Head of caudate nucleus (tissue), 42 donors: ENCODE measurements around the gene NME8.
"Not testable (repeated sequence)": the region's sequence is repeated elsewhere in the genome, so short reads cannot be mapped to it uniquely, and the experiment has no call there.

ENCODE experiments used
- DNase-seq, 42 donors: peaks; one replicate each; pipeline versions ENCODE4 v3.0.0 to v3.0.0-alpha.2; 2020 to 2021; ENCODE audit warnings: mixed read lengths in 7 of 42
- intact Hi-C: fragments of 100-400 bp; cut with DNase I; formaldehyde crosslinking; loops from one replicate; pipeline ENCODE4 v1.15.0; 2022

The NME8 gene

GRCh38 chr7:37848297-37848696 is at the start of gene NME8:
Gene NME8 (plus strand): TSS chr7:37848597. CDS start chr7:37850267, 1,670 bp downstream.
- intact Hi-C loops = no loop called here
- DNase-seq = no peak

- DNase-seq = no peak
- intact Hi-C loops = no loop called here
Measured at GRCh38 chr7:37806152-37806551, 42.2 kb upstream of the NME8 start.

- intact Hi-C loops, DNase-seq: not testable (repeated sequence)
Measured at GRCh38 chr7:37812161-37812580, 36.2 kb upstream of the NME8 start.

- no peak for DNase-seq
- intact Hi-C loops = no loop called here
Measured at GRCh38 chr7:37815671-37816371, 32.6 kb upstream of the NME8 start.

GRCh38 chr7:37816922-37817590 is 31.3 kb upstream of the NME8 start:
- intact Hi-C loops = no loop called here
- DNase-seq = no peak

- intact Hi-C loops = no loop called here
Measured at GRCh38 chr7:37817591-37817960, 30.8 kb upstream of the NME8 start.

GRCh38 chr7:37817996-37818720 is 30.2 kb upstream of the NME8 start:
- no peak for DNase-seq

More at GRCh38 chr7:37817591-37817960, 30.8 kb upstream of the NME8 start:
- DNase-seq = no peak

GRCh38 chr7:37820708-37821468 is 27.5 kb upstream of the NME8 start:
- intact Hi-C loops = no loop called here
- DNase-seq = no peak

More at GRCh38 chr7:37817996-37818720, 30.2 kb upstream of the NME8 start:
- intact Hi-C loops = no loop called here

GRCh38 chr7:37822946-37823345 is 25.5 kb upstream of the NME8 start:
- intact Hi-C loops = no loop called here
- no peak for DNase-seq

GRCh38 chr7:37823557-37823956 is 24.8 kb upstream of the NME8 start:
- no peak for DNase-seq
- intact Hi-C loops = no loop called here

GRCh38 chr7:37825038-37825437 is 23.4 kb upstream of the NME8 start:
- no peak for DNase-seq
- intact Hi-C loops = no loop called here

- intact Hi-C loops = no loop called here
- DNase-seq = no peak
Measured at GRCh38 chr7:37826825-37827224, 21.6 kb upstream of the NME8 start.

GRCh38 chr7:37831244-37831643 is 17.2 kb upstream of the NME8 start:
- DNase-seq = no peak
- intact Hi-C loops = loop anchor here (5.0 to 10.0 kb wide), 2 partner anchors 316 to 624 kb away; no protein-coding TSS in a partner anchor

- DNase-seq = peak; percentile 58 to 92 (median 80)
Measured at GRCh38 chr7:37832194-37832593, 16.2 kb upstream of the NME8 start.

GRCh38 chr7:37833107-37833817 is 15.1 kb upstream of the NME8 start:
- intact Hi-C loops = loop anchor here (5.0 to 10.0 kb wide), 2 partner anchors 318 to 626 kb away; no protein-coding TSS in a partner anchor
- DNase-seq = peak; percentile 7 to 82 (median 61)

More at GRCh38 chr7:37832194-37832593, 16.2 kb upstream of the NME8 start:
- intact Hi-C loops = loop anchor here (5.0 to 10.0 kb wide), 2 partner anchors 317 to 625 kb away; no protein-coding TSS in a partner anchor

GRCh38 chr7:37833818-37834146 is 14.6 kb upstream of the NME8 start:
- intact Hi-C loops = loop anchor here (5.0 to 10.0 kb wide), 2 partner anchors 319 to 626 kb away; no protein-coding TSS in a partner anchor
- DNase-seq = no peak

GRCh38 chr7:37853468-37853867 is 5.1 kb downstream of the NME8 start:
- intact Hi-C loops = no loop called here

GRCh38 chr7:37882086-37882485 is 33.7 kb downstream of the NME8 start:
- intact Hi-C loops = no loop called here
- DNase-seq = no peak

More at GRCh38 chr7:37853468-37853867, 5.1 kb downstream of the NME8 start:
- DNase-seq = no peak
